ENCODE results near the gene POLR3GL.
A peak's percentile ranks its signal among the peaks of the same experiment; 100 is the strongest.

Gene POLR3GL

GRCh38 chr1:145990249-145990855, 25.9 kb downstream of the POLR3GL start:
- H3K27ac ChIP-seq (ENCODE audit: insufficient read depth in 1 of 2, low read depth in 1 of 2, low read length in 2 of 2, poor library complexity in 1 of 2, severe bottlenecking in 2 of 2) = peak overlapping the region in 1 of 2 experiments; percentile 22
- no peaks in the 10 kb centered on the region for H3K27me3 ChIP-seq (replicated peaks in 2 of 5; ENCODE audit: control insufficient read depth in 4 of 5, insufficient read depth in 5 of 5, low read length in 4 of 5)
- peaks cover 8 to 36% (median 25%) of the 10 kb centered on the region in 4 experiments for H3K36me3 ChIP-seq (ENCODE audit: control insufficient read depth in 4 of 4, insufficient read depth in 4 of 4, low read length in 3 of 4)
- 100% methylated on average over 6 of the region's 7 CpGs for WGBS (ENCODE audit: insufficient coverage)
- ChIA-PET POLR2A (interaction anchor here (0.6 to 0.7 kb wide), 2 partner anchors 17 to 24 kb away, joined by 3 to 6 read pairs; no protein-coding TSS in a partner anchor), CTCF (interaction anchor here (0.7 to 11.9 kb wide), 6 partner anchors 11 to 134 kb away, joined by 3 to 126 read pairs (median 3); no protein-coding TSS in a partner anchor)
- peaks cover 29 to 42% (median 37%) of the 10 kb centered on the region in 4 experiments for H3K4me1 ChIP-seq (ENCODE audit: control extremely low read depth in 1 of 4, control insufficient read depth in 4 of 4, insufficient read depth in 4 of 4, low read length in 3 of 4)
- DNase-seq = no peak
- no peak overlapping the region for H3K4me3 ChIP-seq (ENCODE audit: control insufficient read depth in 1 of 7, extremely low read depth in 1 of 7, insufficient read depth in 4 of 7, low read depth in 2 of 7, low read length in 6 of 7)
- H3K9me3 ChIP-seq (ENCODE audit: control extremely low read depth in 1 of 5, control insufficient read depth in 4 of 5, insufficient read depth in 2 of 5, low read depth in 1 of 5, low read length in 4 of 5) = no peaks in the 10 kb centered on the region

- no peak for DNase-seq
- WGBS (ENCODE audit: insufficient coverage) = 70% methylated on average over 2 of the region's 10 CpGs
- ChIA-PET CTCF (interaction anchor here (1.8 to 11.9 kb wide), 4 partner anchors 10 to 16 kb away, joined by 4 to 126 read pairs (median 11); no protein-coding TSS in a partner anchor), POLR2A (no interaction called here)
- peaks cover 24 to 33% (median 29%) of the 10 kb centered on the region in 4 experiments for H3K4me1 ChIP-seq (ENCODE audit: control extremely low read depth in 1 of 4, control insufficient read depth in 4 of 4, insufficient read depth in 4 of 4, low read length in 3 of 4)
- H3K4me3 ChIP-seq (ENCODE audit: control insufficient read depth in 1 of 7, extremely low read depth in 1 of 7, insufficient read depth in 4 of 7, low read depth in 2 of 7, low read length in 6 of 7) = peak overlapping the region in 4 of 7 experiments; percentile 88 to 99 (median 97)
- no peaks in the 10 kb centered on the region for H3K9me3 ChIP-seq (ENCODE audit: control extremely low read depth in 1 of 5, control insufficient read depth in 4 of 5, insufficient read depth in 2 of 5, low read depth in 1 of 5, low read length in 4 of 5)
- H3K27ac ChIP-seq (ENCODE audit: insufficient read depth in 1 of 2, low read depth in 1 of 2, low read length in 2 of 2, poor library complexity in 1 of 2, severe bottlenecking in 2 of 2) = peak overlapping the region; percentile 28 to 93
- no peaks in the 10 kb centered on the region for H3K27me3 ChIP-seq (replicated peaks in 2 of 5; ENCODE audit: control insufficient read depth in 4 of 5, insufficient read depth in 5 of 5, low read length in 4 of 5)
- peaks cover 8 to 38% (median 25%) of the 10 kb centered on the region in 4 experiments for H3K36me3 ChIP-seq (ENCODE audit: control insufficient read depth in 4 of 4, insufficient read depth in 4 of 4, low read length in 3 of 4)
Measured at GRCh38 chr1:145991735-145992412, 27.4 kb downstream of the POLR3GL start.

GRCh38 chr1:145992502-145992936, 28.0 kb downstream of the POLR3GL start:
- H3K4me3 ChIP-seq (ENCODE audit: control insufficient read depth in 1 of 7, extremely low read depth in 1 of 7, insufficient read depth in 4 of 7, low read depth in 2 of 7, low read length in 6 of 7) = peak overlapping the region in 5 of 7 experiments; percentile 88 to 99 (median 95)
- ChIA-PET CTCF (interaction anchor here (0.6 to 11.9 kb wide), 5 partner anchors 10 to 88 kb away, joined by 3 to 126 read pairs (median 5); no protein-coding TSS in a partner anchor), POLR2A (interaction anchor here (1.0 kb wide), 1 partner anchor 8 kb away, joined by 3 read pairs; no protein-coding TSS in a partner anchor)
- H3K27ac ChIP-seq (ENCODE audit: insufficient read depth in 1 of 2, low read depth in 1 of 2, low read length in 2 of 2, poor library complexity in 1 of 2, severe bottlenecking in 2 of 2) = peak overlapping the region in 1 of 2 experiments; percentile 93
- WGBS (ENCODE audit: insufficient coverage) = no CpG with 5 or more reads among the region's 1 CpG
- peaks cover 8 to 38% (median 25%) of the 10 kb centered on the region in 4 experiments for H3K36me3 ChIP-seq (ENCODE audit: control insufficient read depth in 4 of 4, insufficient read depth in 4 of 4, low read length in 3 of 4)
- no peaks in the 10 kb centered on the region for H3K9me3 ChIP-seq (ENCODE audit: control extremely low read depth in 1 of 5, control insufficient read depth in 4 of 5, insufficient read depth in 2 of 5, low read depth in 1 of 5, low read length in 4 of 5)
- H3K27me3 ChIP-seq (replicated peaks in 2 of 5; ENCODE audit: control insufficient read depth in 4 of 5, insufficient read depth in 5 of 5, low read length in 4 of 5) = no peaks in the 10 kb centered on the region
- no peak for DNase-seq
- peaks cover 28 to 40% (median 35%) of the 10 kb centered on the region in 4 experiments for H3K4me1 ChIP-seq (ENCODE audit: control extremely low read depth in 1 of 4, control insufficient read depth in 4 of 4, insufficient read depth in 4 of 4, low read length in 3 of 4)

- WGBS (ENCODE audit: insufficient coverage) = 64% methylated on average over 4 of the region's 5 CpGs
- Histone ChIP-seq H3K36me3 (ENCODE audit: control insufficient read depth in 4 of 4, insufficient read depth in 4 of 4, low read length in 3 of 4) (peaks cover 8 to 38% (median 25%) of the 10 kb centered on the region in 4 experiments), H3K27ac (ENCODE audit: insufficient read depth in 1 of 2, low read depth in 1 of 2, low read length in 2 of 2, poor library complexity in 1 of 2, severe bottlenecking in 2 of 2) (peak overlapping the region; percentile 47 to 93), H3K27me3 (replicated peaks in 2 of 5; ENCODE audit: control insufficient read depth in 4 of 5, insufficient read depth in 5 of 5, low read length in 4 of 5) (no peaks in the 10 kb centered on the region), H3K4me1 (ENCODE audit: control extremely low read depth in 1 of 4, control insufficient read depth in 4 of 4, insufficient read depth in 4 of 4, low read length in 3 of 4) (peaks cover 31 to 46% (median 40%) of the 10 kb centered on the region in 4 experiments), H3K9me3 (ENCODE audit: control extremely low read depth in 1 of 5, control insufficient read depth in 4 of 5, insufficient read depth in 2 of 5, low read depth in 1 of 5, low read length in 4 of 5) (no peaks in the 10 kb centered on the region), H3K4me3 (ENCODE audit: control insufficient read depth in 1 of 7, extremely low read depth in 1 of 7, insufficient read depth in 4 of 7, low read depth in 2 of 7, low read length in 6 of 7) (peak overlapping the region in 6 of 7 experiments; percentile 88 to 100 (median 97))
- ChIA-PET CTCF (interaction anchor here (0.6 to 11.9 kb wide), 5 partner anchors 9 to 89 kb away, joined by 3 to 126 read pairs (median 5); no protein-coding TSS in a partner anchor), POLR2A (interaction anchor here (1.0 kb wide), 1 partner anchor 9 kb away, joined by 3 read pairs; no protein-coding TSS in a partner anchor)
- no peak for DNase-seq
Measured at GRCh38 chr1:145992958-145993617, 28.6 kb downstream of the POLR3GL start.

GRCh38 chr1:145993618-145994390, 29.3 kb downstream of the POLR3GL start:
- Histone ChIP-seq H3K27ac (ENCODE audit: insufficient read depth in 1 of 2, low read depth in 1 of 2, low read length in 2 of 2, poor library complexity in 1 of 2, severe bottlenecking in 2 of 2) (peak overlapping the region; percentile 47 to 93), H3K4me3 (ENCODE audit: control insufficient read depth in 1 of 7, extremely low read depth in 1 of 7, insufficient read depth in 4 of 7, low read depth in 2 of 7, low read length in 6 of 7) (peak overlapping the region; percentile 53 to 100 (median 95)), H3K27me3 (replicated peaks in 2 of 5; ENCODE audit: control insufficient read depth in 4 of 5, insufficient read depth in 5 of 5, low read length in 4 of 5) (no peaks in the 10 kb centered on the region), H3K9me3 (ENCODE audit: control extremely low read depth in 1 of 5, control insufficient read depth in 4 of 5, insufficient read depth in 2 of 5, low read depth in 1 of 5, low read length in 4 of 5) (no peaks in the 10 kb centered on the region), H3K4me1 (ENCODE audit: control extremely low read depth in 1 of 4, control insufficient read depth in 4 of 4, insufficient read depth in 4 of 4, low read length in 3 of 4) (peaks cover 33 to 53% (median 44%) of the 10 kb centered on the region in 4 experiments), H3K36me3 (ENCODE audit: control insufficient read depth in 4 of 4, insufficient read depth in 4 of 4, low read length in 3 of 4) (peaks cover 8 to 38% (median 25%) of the 10 kb centered on the region in 4 experiments)
- CTCF ChIA-PET = interaction anchor here (1.2 to 11.9 kb wide), 4 partner anchors 9 to 16 kb away, joined by 4 to 126 read pairs (median 10); no protein-coding TSS in a partner anchor
- DNase-seq = no peak
- 20% methylated on average over 2 of the region's 6 CpGs for WGBS (ENCODE audit: insufficient coverage)
- POLR2A ChIA-PET = interaction anchor here (1.0 kb wide), 1 partner anchor 9 kb away, joined by 3 read pairs; no protein-coding TSS in a partner anchor

Measured in common myeloid progenitor, CD34-positive (primary cell).